Measurements from ENCODE around the gene BHLHE40.

GRCh38 chr3:4981294-4981664 lies 2.0 kb downstream of the BHLHE40 start:
- TF ChIP-seq EZH2 (IDR thresholded peaks at IDR 0.05; ENCODE audit: borderline replicate concordance, low read depth, low read length, poor library complexity, severe bottlenecking): no peak
- TF ChIP-seq CTCF (conservative IDR thresholded peaks at IDR 0.05; ENCODE audit: low read depth, low read length): no peak
